ENCODE results near the gene DHODH. TPM values are rescaled to one million over a fixed set of nuclear protein-coding genes. Genes with fewer than 3 reads are reported as not detected.
A peak's percentile ranks its signal among the peaks of the same experiment; 100 is the strongest.
"Not testable (repeated sequence)": the region's sequence is repeated elsewhere in the genome, so short reads cannot be mapped to it uniquely, and the experiment has no call there.

The DHODH gene
- total RNA-seq, 1 donor from 2014 or later = 7.9 TPM

- no peak for TF ChIP-seq CTCF (IDR thresholded peaks at IDR 0.05; ENCODE audit: insufficient read depth, low read length, poor library complexity, severe bottlenecking)
- Histone ChIP-seq H3K4me3 (ENCODE audit: low read depth, low read length) (no peak overlapping the region), H3K27me3 (ENCODE audit: control insufficient read depth, insufficient read depth, low read length) (no peaks in the 10 kb centered on the region), H3K36me3 (ENCODE audit: control insufficient read depth, insufficient read depth, low read length) (no peaks in the 10 kb centered on the region)
- DNase-seq (ENCODE audit: low read depth) = no peak
These were observed 55.9 kb downstream of the DHODH start for GRCh38 chr16:72064361-72064894.

GRCh38 chr16:72066747-72067146 is 58.2 kb downstream of the DHODH start:
- no peak for DNase-seq (ENCODE audit: low read depth)
- TF ChIP-seq CTCF (IDR thresholded peaks at IDR 0.05; ENCODE audit: insufficient read depth, low read length, poor library complexity, severe bottlenecking) = peak; percentile 68
- Histone ChIP-seq H3K4me3 (ENCODE audit: low read depth, low read length) (no peak overlapping the region), H3K36me3 (ENCODE audit: control insufficient read depth, insufficient read depth, low read length) (no peaks in the 10 kb centered on the region), H3K27me3 (ENCODE audit: control insufficient read depth, insufficient read depth, low read length) (no peaks in the 10 kb centered on the region)

GRCh38 chr16:72068930-72069329 is 60.4 kb downstream of the DHODH start:
- TF ChIP-seq CTCF (IDR thresholded peaks at IDR 0.05; ENCODE audit: insufficient read depth, low read length, poor library complexity, severe bottlenecking) = no peak
- H3K4me3 ChIP-seq (ENCODE audit: low read depth, low read length) = no peak overlapping the region
- DNase-seq (ENCODE audit: low read depth) = no peak
- H3K36me3 ChIP-seq (ENCODE audit: control insufficient read depth, insufficient read depth, low read length) = no peaks in the 10 kb centered on the region
- H3K27me3 ChIP-seq (ENCODE audit: control insufficient read depth, insufficient read depth, low read length) = no peaks in the 10 kb centered on the region

GRCh38 chr16:72072514-72073342 is 64.2 kb downstream of the DHODH start:
- no peak for TF ChIP-seq CTCF (IDR thresholded peaks at IDR 0.05; ENCODE audit: insufficient read depth, low read length, poor library complexity, severe bottlenecking)
- Histone ChIP-seq H3K36me3 (ENCODE audit: control insufficient read depth, insufficient read depth, low read length) (no peaks in the 10 kb centered on the region), H3K27me3 (ENCODE audit: control insufficient read depth, insufficient read depth, low read length) (no peaks in the 10 kb centered on the region), H3K4me3 (ENCODE audit: low read depth, low read length) (no peak overlapping the region)
- no peak for DNase-seq (ENCODE audit: low read depth)

- H3K36me3 ChIP-seq (ENCODE audit: control insufficient read depth, insufficient read depth, low read length) = no peaks in the 10 kb centered on the region
- H3K27me3 ChIP-seq (ENCODE audit: control insufficient read depth, insufficient read depth, low read length) = no peaks in the 10 kb centered on the region
- no peak for DNase-seq (ENCODE audit: low read depth)
- H3K4me3 ChIP-seq (ENCODE audit: low read depth, low read length) = no peak overlapping the region
- TF ChIP-seq CTCF (IDR thresholded peaks at IDR 0.05; ENCODE audit: insufficient read depth, low read length, poor library complexity, severe bottlenecking) = no peak
These were observed 65.2 kb downstream of the DHODH start for GRCh38 chr16:72073560-72074230.

GRCh38 chr16:72075067-72075466 is 66.5 kb downstream of the DHODH start:
- H3K36me3 ChIP-seq (ENCODE audit: control insufficient read depth, insufficient read depth, low read length); H3K4me3 ChIP-seq (ENCODE audit: low read depth, low read length); H3K27me3 ChIP-seq (ENCODE audit: control insufficient read depth, insufficient read depth, low read length); DNase-seq (ENCODE audit: low read depth): not testable (repeated sequence)
